PC-9 (cell line): ENCODE measurements around the gene BNIP2.

Experiments used
- EZH2 ChIP-seq: fragments of 200-600 bp; sonication (generic); IDR thresholded peaks from 2 replicates; pipeline ENCODE4 v1.8.0; 2017; ENCODE audit warnings: antibody characterized with exemption, low read depth
- TF ChIP-seq, protein P1 (sequence below): fragments of 200-600 bp; sonication (generic); conservative IDR thresholded peaks from 2 replicates; pipeline ENCODE4 v1.6.1; 2017; ENCODE audit warnings: mixed run types, antibody characterized with exemption, mild to moderate bottlenecking, moderate library complexity

- TF ChIP-seq, protein P1, sequence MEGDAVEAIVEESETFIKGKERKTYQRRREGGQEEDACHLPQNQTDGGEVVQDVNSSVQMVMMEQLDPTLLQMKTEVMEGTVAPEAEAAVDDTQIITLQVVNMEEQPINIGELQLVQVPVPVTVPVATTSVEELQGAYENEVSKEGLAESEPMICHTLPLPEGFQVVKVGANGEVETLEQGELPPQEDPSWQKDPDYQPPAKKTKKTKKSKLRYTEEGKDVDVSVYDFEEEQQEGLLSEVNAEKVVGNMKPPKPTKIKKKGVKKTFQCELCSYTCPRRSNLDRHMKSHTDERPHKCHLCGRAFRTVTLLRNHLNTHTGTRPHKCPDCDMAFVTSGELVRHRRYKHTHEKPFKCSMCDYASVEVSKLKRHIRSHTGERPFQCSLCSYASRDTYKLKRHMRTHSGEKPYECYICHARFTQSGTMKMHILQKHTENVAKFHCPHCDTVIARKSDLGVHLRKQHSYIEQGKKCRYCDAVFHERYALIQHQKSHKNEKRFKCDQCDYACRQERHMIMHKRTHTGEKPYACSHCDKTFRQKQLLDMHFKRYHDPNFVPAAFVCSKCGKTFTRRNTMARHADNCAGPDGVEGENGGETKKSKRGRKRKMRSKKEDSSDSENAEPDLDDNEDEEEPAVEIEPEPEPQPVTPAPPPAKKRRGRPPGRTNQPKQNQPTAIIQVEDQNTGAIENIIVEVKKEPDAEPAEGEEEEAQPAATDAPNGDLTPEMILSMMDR: no peak
- no peak for TF ChIP-seq EZH2
Observed at GRCh38 chr15:59688782-59689625, at the start of gene BNIP2.
